Transverse colon (tissue), 3 donors: ENCODE results near the gene BPIFB2.

Experiments used
- EP300 ChIP-seq: sonication (generic); formaldehyde crosslinking; IDR thresholded peaks from one replicate; pipeline ENCODE4 v1.6.1; 2017; ENCODE audit warnings: antibody characterized with exemption, low read depth
- POLR2A ChIP-seq: fragments of 450-650 bp; IDR thresholded peaks from one replicate; pipeline ENCODE4 v1.6.1; 2016; ENCODE audit warnings: antibody characterized with exemption, mild to moderate bottlenecking, moderate library complexity
- TF ChIP-seq, protein P1 (sequence below), 5 experiments: fragments of 200-600 bp in 3 of 5; fragments of 450-650 bp in 2 of 5; sonication (generic) in 3 of 5; IDR thresholded peaks; 1 replicate in 2 of 5; 2 replicates in 3 of 5; pipeline ENCODE4 v1.5.1; 2016 to 2017; ENCODE audit warnings: antibody characterized with exemption in 5 of 5, inconsistent platforms in 3 of 5, mild to moderate bottlenecking in 2 of 5, moderate library complexity in 1 of 5

- no peak for TF ChIP-seq POLR2A
- TF ChIP-seq, protein P1, sequence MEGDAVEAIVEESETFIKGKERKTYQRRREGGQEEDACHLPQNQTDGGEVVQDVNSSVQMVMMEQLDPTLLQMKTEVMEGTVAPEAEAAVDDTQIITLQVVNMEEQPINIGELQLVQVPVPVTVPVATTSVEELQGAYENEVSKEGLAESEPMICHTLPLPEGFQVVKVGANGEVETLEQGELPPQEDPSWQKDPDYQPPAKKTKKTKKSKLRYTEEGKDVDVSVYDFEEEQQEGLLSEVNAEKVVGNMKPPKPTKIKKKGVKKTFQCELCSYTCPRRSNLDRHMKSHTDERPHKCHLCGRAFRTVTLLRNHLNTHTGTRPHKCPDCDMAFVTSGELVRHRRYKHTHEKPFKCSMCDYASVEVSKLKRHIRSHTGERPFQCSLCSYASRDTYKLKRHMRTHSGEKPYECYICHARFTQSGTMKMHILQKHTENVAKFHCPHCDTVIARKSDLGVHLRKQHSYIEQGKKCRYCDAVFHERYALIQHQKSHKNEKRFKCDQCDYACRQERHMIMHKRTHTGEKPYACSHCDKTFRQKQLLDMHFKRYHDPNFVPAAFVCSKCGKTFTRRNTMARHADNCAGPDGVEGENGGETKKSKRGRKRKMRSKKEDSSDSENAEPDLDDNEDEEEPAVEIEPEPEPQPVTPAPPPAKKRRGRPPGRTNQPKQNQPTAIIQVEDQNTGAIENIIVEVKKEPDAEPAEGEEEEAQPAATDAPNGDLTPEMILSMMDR (IDR thresholded peaks at IDR 0.05), result no peak
- no peak for TF ChIP-seq EP300
Observed at GRCh38 chr20:33026779-33027759, 19.6 kb downstream of the BPIFB2 start.
